GM23248 (cell line): ENCODE data around the gene NKAIN2. TPM values are rescaled to one million over a fixed set of nuclear protein-coding genes. Genes with fewer than 3 reads are reported as not detected.

Experiments
- DNase-seq: peaks from one replicate; pipeline ENCODE4 v3.0.0-alpha.2; 2015
- H2AFZ ChIP-seq: fragments of 200-600 bp; sonication (generic); 2 replicates; pipeline ENCODE4 v1.6.1; 2016; ENCODE audit warnings: antibody characterized with exemption
- H3F3A ChIP-seq: fragments of 200-600 bp; sonication (generic); 2 replicates; pipeline ENCODE4 v1.6.1; 2016; ENCODE audit warnings: mild to moderate bottlenecking, antibody characterized with exemption, mixed run types; ENCODE audit not compliant: insufficient read depth
- H3K27ac ChIP-seq: fragments of 200-600 bp; sonication (generic); 2 replicates; pipeline ENCODE4 v1.5.1; 2016; ENCODE audit warnings: mild to moderate bottlenecking
- H3K27me3 ChIP-seq: fragments of 200-600 bp; sonication (generic); replicated peaks from 2 replicates; pipeline ENCODE4 v1.6.1; 2016; ENCODE audit warnings: mild to moderate bottlenecking; ENCODE audit not compliant: insufficient read depth
- H3K36me3 ChIP-seq: fragments of 200-600 bp; sonication (generic); 2 replicates; pipeline ENCODE4 v1.6.1; 2016; ENCODE audit warnings: low read depth, mild to moderate bottlenecking
- H3K4me1 ChIP-seq: fragments of 200-600 bp; sonication (generic); 2 replicates; pipeline ENCODE4 v1.6.1; 2016; ENCODE audit warnings: mild to moderate bottlenecking; ENCODE audit not compliant: insufficient read depth
- H3K4me2 ChIP-seq: fragments of 200-600 bp; sonication (generic); one replicate; pipeline ENCODE4 v1.6.1; 2016; ENCODE audit warnings: mild to moderate bottlenecking; ENCODE audit not compliant: unreplicated experiment
- H3K4me3 ChIP-seq: fragments of 200-600 bp; sonication (generic); 2 replicates; pipeline ENCODE4 v1.5.1; 2016; ENCODE audit warnings: mild to moderate bottlenecking
- H3K79me2 ChIP-seq: fragments of 200-600 bp; sonication (generic); 2 replicates; pipeline ENCODE4 v1.6.1; 2016; ENCODE audit warnings: mild to moderate bottlenecking; ENCODE audit not compliant: insufficient read depth
- H3K9ac ChIP-seq: fragments of 200-600 bp; sonication (generic); 2 replicates; pipeline ENCODE4 v1.6.1; 2016; ENCODE audit warnings: mild to moderate bottlenecking
- H3K9me2 ChIP-seq: fragments of 200-600 bp; sonication (generic); 2 replicates; pipeline ENCODE4 v1.6.1; 2016; ENCODE audit warnings: mixed run types, mild to moderate bottlenecking, moderate library complexity; ENCODE audit not compliant: insufficient read depth
- H3K9me3 ChIP-seq: fragments of 200-600 bp; sonication (generic); one replicate; pipeline ENCODE4 v1.6.1; 2017; ENCODE audit warnings: low read depth
- H4K20me1 ChIP-seq: fragments of 200-600 bp; sonication (generic); 2 replicates; pipeline ENCODE4 v1.6.0; 2016; ENCODE audit not compliant: insufficient read depth
- EZH2 ChIP-seq: fragments of 200-600 bp; sonication (generic); IDR thresholded peaks from 2 replicates; pipeline ENCODE4 v1.6.1; 2018; ENCODE audit warnings: antibody characterized with exemption, mild to moderate bottlenecking; ENCODE audit not compliant: insufficient read depth, poor library complexity, severe bottlenecking
- EZH2phosphoT487 ChIP-seq: fragments of 200-600 bp; sonication (generic); IDR thresholded peaks from 2 replicates; pipeline ENCODE4 v1.6.1; 2018; ENCODE audit warnings: antibody characterized with exemption, moderate library complexity, mild to moderate bottlenecking, low read depth; ENCODE audit not compliant: insufficient read depth
- WGBS, 2 experiments: methylation state at CpG; one replicate each; pipeline ENCODE4 v1.1.6; 2015 to 2017; ENCODE audit warnings: low lambda C conversion rate in 2 of 2, low coverage in 1 of 2; ENCODE audit errors: missing lambda C conversion rate in 2 of 2; 5-methylcytosine and 5-hydroxymethylcytosine counted together
- in situ Hi-C: fragments of 300-500 bp; cut with MboI; formaldehyde crosslinking; loops from 2 replicates; pipeline ENCODE4 v1.15.0; 2020
- polyA plus RNA-seq: library from polyadenylated mRNA; unstranded; fragments of >200 nt; fragmentation: Nextera tagmentation; extraction: Ambion mirVana; gene quantifications from 2 replicates; pipeline ENCODE4 v1.2.1, GENCODE V29; 2016
- total RNA-seq: library from RNA; depleted of rRNA; stranded (reverse); fragments of >200 nt; shearing (Covaris generic); gene quantifications from 2 replicates; pipeline ENCODE4 v1.2.3, GENCODE V29; 2014

NKAIN2 gene
- total and polyA plus RNA-seq, 2 experiments from 2014 or later: not detected

DNA sequence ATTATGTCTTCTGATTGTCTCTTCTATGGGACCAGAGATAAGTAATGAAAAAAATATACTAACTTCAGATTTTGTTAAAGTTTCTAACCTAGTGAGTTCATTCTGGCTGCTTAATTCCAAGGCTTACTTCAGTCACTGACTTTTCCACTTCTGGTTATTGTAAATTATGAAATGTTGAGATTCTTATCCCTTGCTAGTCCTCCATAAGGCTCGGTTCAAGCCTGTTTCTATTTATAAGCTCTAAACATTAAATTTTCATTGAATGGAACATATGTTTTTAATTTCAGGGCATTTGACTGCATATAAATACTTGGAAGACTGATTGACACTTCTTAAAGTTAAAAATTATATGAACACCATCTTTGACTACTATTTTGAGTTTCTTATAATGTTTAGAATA, 23.6 kb upstream of the NKAIN2 start:
- no peaks in the 10 kb centered on the region for H3F3A ChIP-seq
- no peaks in the 10 kb centered on the region for H4K20me1 ChIP-seq
- H3K9me2 ChIP-seq: no peaks in the 10 kb centered on the region
- no peaks in the 10 kb centered on the region; the same call in 1 of the 2 replicates for H3K27me3 ChIP-seq
- no peaks in the 10 kb centered on the region for H3K9me3 ChIP-seq
- WGBS, 2 experiments: 0 to 6% methylated on average over 1 of the region's 1 CpG
- H2AFZ ChIP-seq: no peak overlapping the region
- H3K79me2 ChIP-seq: no peaks in the 10 kb centered on the region
- no peak overlapping the region for H3K27ac ChIP-seq
- H3K4me3 ChIP-seq: no peak overlapping the region
- no peaks in the 10 kb centered on the region for H3K4me1 ChIP-seq
- no peak overlapping the region for H3K4me2 ChIP-seq
- no peak for DNase-seq
- in situ Hi-C loops: no loop called here
- no peak for TF ChIP-seq EZH2phosphoT487
- no peak overlapping the region for H3K9ac ChIP-seq
- H3K36me3 ChIP-seq: no peaks in the 10 kb centered on the region

DNA sequence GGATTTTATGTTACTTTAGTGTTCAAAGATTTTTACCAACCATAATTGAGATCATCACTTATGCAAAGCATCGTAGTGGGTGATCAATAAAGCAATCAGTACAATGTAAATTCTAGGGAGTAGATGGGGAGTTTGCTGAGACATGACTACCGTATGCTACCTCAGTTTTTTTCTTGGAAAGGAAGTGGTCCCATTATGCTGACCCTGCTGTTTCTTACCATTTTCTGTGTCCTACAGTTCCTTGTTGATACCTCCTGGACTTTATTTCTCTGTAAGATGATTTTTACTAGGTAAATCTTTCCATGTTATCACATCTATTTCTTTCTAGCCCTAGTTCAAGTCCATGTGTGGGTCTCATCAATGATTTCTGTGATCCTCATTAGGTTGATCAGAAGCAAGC, 19.3 kb upstream of the NKAIN2 start:
- 38 to 40% methylated on average over 2 of the region's 2 CpGs for WGBS, 2 experiments
- Histone ChIP-seq H3K27ac (no peak overlapping the region), H3K79me2 (no peaks in the 10 kb centered on the region), H3K9me3 (no peaks in the 10 kb centered on the region), H3K4me1 (no peaks in the 10 kb centered on the region), H3K9ac (no peak overlapping the region), H3K4me2 (no peak overlapping the region), H2AFZ (no peak overlapping the region), H3K9me2 (no peaks in the 10 kb centered on the region), H3K4me3 (no peak overlapping the region), H3K27me3 (no peaks in the 10 kb centered on the region; the same call in 1 of the 2 replicates), H4K20me1 (no peaks in the 10 kb centered on the region), H3K36me3 (no peaks in the 10 kb centered on the region), H3F3A (no peaks in the 10 kb centered on the region)
- no peak for DNase-seq
- no peak for TF ChIP-seq EZH2phosphoT487
- in situ Hi-C loops: no loop called here

DNA sequence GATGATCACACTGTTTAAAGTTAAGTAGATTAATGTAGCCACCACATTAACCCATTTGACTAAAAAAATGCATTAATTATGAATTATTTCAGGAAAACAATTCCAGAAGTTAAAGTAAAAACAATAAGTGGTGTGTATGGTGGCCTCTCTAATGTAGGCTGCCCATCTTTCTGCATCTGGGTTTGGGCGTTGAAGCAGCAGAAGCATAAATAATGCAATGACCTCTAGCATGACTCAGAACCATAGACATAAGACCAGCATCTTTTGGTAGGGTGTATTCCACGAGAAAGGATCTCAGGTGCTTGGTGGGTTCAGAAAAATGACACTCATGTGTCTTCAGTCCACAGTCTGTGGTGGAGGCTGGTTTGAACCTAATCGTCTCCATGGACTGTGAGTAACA, 18.6 kb upstream of the NKAIN2 start:
- DNase-seq: no peak
- Histone ChIP-seq H3K27me3 (no peaks in the 10 kb centered on the region), H3K4me3 (no peak overlapping the region), H3F3A (no peaks in the 10 kb centered on the region), H3K27ac (no peak overlapping the region), H3K36me3 (no peaks in the 10 kb centered on the region), H4K20me1 (no peaks in the 10 kb centered on the region), H3K4me1 (no peaks in the 10 kb centered on the region), H3K9me3 (no peaks in the 10 kb centered on the region), H3K4me2 (no peak overlapping the region), H2AFZ (no peak overlapping the region), H3K79me2 (no peaks in the 10 kb centered on the region), H3K9ac (no peak overlapping the region), H3K9me2 (no peaks in the 10 kb centered on the region)
- WGBS, 2 experiments: 29 to 32% methylated on average over 3 of the region's 3 CpGs
- in situ Hi-C loops: no loop called here
- TF ChIP-seq EZH2 (no peak), EZH2phosphoT487 (no peak)

DNA sequence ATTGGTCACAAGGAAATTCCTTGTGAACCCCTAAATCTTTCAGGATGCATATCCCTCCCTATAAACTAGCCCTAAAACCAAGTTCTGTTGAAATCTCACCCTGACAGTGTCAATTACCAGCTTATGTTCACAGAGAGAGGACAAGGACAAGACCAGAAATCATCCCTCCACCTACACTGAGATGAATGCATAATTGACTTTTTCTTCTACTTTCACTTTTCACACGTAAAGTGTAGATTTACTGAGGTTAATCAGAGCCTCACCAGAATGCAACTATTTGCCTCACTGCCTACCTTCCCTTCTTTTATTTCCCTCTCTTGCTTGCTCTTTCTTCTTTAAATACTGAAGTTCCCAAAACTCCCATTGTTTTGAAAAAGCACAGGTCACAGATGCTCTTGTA, 15.3 kb upstream of the NKAIN2 start:
- no peak for DNase-seq
- H3K27me3 ChIP-seq: no peaks in the 10 kb centered on the region
- H3K9me3 ChIP-seq: no peaks in the 10 kb centered on the region
- H4K20me1 ChIP-seq: no peaks in the 10 kb centered on the region
- H3F3A ChIP-seq: no peaks in the 10 kb centered on the region
- H3K79me2 ChIP-seq: no peaks in the 10 kb centered on the region
- H3K4me1 ChIP-seq: no peaks in the 10 kb centered on the region
- TF ChIP-seq EZH2 (no peak), EZH2phosphoT487 (no peak)
- no peak overlapping the region for H3K27ac ChIP-seq
- H3K4me2 ChIP-seq: no peak overlapping the region
- no peak overlapping the region for H3K4me3 ChIP-seq
- WGBS, 2 experiments: 71 to 73% methylated on average over 1 of the region's 1 CpG
- H3K9me2 ChIP-seq: no peaks in the 10 kb centered on the region
- H3K36me3 ChIP-seq: no peaks in the 10 kb centered on the region
- in situ Hi-C loops: no loop called here
- no peak overlapping the region for H2AFZ ChIP-seq
- no peak overlapping the region for H3K9ac ChIP-seq

DNA sequence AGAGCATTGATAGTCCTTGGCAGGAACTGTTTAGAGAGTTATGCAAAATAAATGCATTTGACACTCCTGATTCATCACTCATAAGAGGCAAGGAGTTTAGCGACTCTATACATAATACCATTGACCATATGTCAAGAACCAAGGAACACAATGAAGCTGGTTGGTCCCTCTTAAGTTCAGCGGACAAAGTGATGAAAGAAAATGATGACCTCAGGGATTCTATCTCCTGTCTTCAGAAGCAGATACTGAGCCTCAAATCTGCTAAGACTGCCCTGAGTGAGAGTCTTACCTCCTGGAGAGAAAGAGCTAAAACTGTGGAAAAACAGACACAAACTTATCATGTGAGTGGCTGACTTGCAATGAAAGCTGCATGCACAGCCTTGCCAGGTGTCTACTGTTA, 9.5 kb upstream of the NKAIN2 start:
- no peaks in the 10 kb centered on the region for H3K9me2 ChIP-seq
- TF ChIP-seq EZH2phosphoT487 (no peak), EZH2 (no peak)
- in situ Hi-C loops: no loop called here

More for the DNA sequence above, 9.5 kb upstream of the NKAIN2 start:
- no peaks in the 10 kb centered on the region for H3K36me3 ChIP-seq
- H3K4me2 ChIP-seq: no peak overlapping the region
- H3K27me3 ChIP-seq: no peaks in the 10 kb centered on the region; the same call in 1 of the 2 replicates
- WGBS, 2 experiments: 66 to 79% methylated on average over 2 of the region's 2 CpGs
- no peaks in the 10 kb centered on the region for H3K9me3 ChIP-seq
- H3K79me2 ChIP-seq: no peaks in the 10 kb centered on the region
- no peaks in the 10 kb centered on the region for H3F3A ChIP-seq
- no peak for DNase-seq
- no peak overlapping the region for H3K9ac ChIP-seq
- no peak overlapping the region for H3K4me3 ChIP-seq
- no peak overlapping the region for H3K27ac ChIP-seq
- H3K4me1 ChIP-seq: no peaks in the 10 kb centered on the region
- no peaks in the 10 kb centered on the region for H4K20me1 ChIP-seq
- no peak overlapping the region for H2AFZ ChIP-seq
